Neural progenitor cell (in vitro differentiated cells): ENCODE data around the gene ODAD4. TPM values are rescaled to one million over a fixed set of nuclear protein-coding genes. Genes with fewer than 3 reads are reported as not detected.

Experiments used
- DNase-seq: peaks from one replicate; pipeline ENCODE4 v3.0.0-alpha.2; 2016; ENCODE audit warnings: low spot score
- H2AFZ ChIP-seq: fragments of 200-600 bp; sonication (generic); replicated peaks from 2 replicates; pipeline ENCODE4 v1.6.1; 2016; ENCODE audit warnings: antibody characterized with exemption
- H3F3A ChIP-seq: fragments of 200-600 bp; sonication (generic); 2 replicates; pipeline ENCODE4 v1.6.1; 2016; ENCODE audit warnings: antibody characterized with exemption, low read depth
- H3K27ac ChIP-seq: fragments of 200-600 bp; sonication (generic); 2 replicates; pipeline ENCODE4 v1.5.1; 2016; ENCODE audit warnings: mild to moderate bottlenecking
- H3K27me3 ChIP-seq: fragments of 200-600 bp; sonication (generic); 2 replicates; pipeline ENCODE4 v1.6.1; 2016; ENCODE audit warnings: mild to moderate bottlenecking, moderate library complexity
- H3K36me3 ChIP-seq: fragments of 200-600 bp; sonication (generic); 2 replicates; pipeline ENCODE4 v1.5.1; 2016
- H3K4me1 ChIP-seq: fragments of 200-600 bp; sonication (generic); 2 replicates; pipeline ENCODE4 v1.6.1; 2016; ENCODE audit warnings: mixed run types
- H3K4me2 ChIP-seq: fragments of 200-600 bp; sonication (generic); 2 replicates; pipeline ENCODE4 v1.6.1; 2016
- H3K4me3 ChIP-seq: fragments of 200-600 bp; sonication (generic); 2 replicates; pipeline ENCODE4 v1.5.1; 2016
- H3K79me2 ChIP-seq: fragments of 200-600 bp; sonication (generic); 2 replicates; pipeline ENCODE4 v1.6.1; 2016; ENCODE audit warnings: low read depth
- H3K9ac ChIP-seq: fragments of 200-600 bp; sonication (generic); 2 replicates; pipeline ENCODE4 v1.6.1; 2016
- H3K9me3 ChIP-seq: fragments of 200-600 bp; sonication (generic); 2 replicates; pipeline ENCODE4 v1.5.1; 2016; ENCODE audit warnings: low read depth
- H4K20me1 ChIP-seq: fragments of 200-600 bp; sonication (generic); 2 replicates; pipeline ENCODE4 v1.6.1; 2016; ENCODE audit warnings: low read depth
- H3K27ac Mint-ChIP-seq: 3 replicates; pipeline ENCODE4 v1.8.0; 2021; ENCODE audit warnings: mixed read lengths
- H3K27me3 Mint-ChIP-seq: 2 replicates; pipeline ENCODE4 v1.8.0; 2022; ENCODE audit warnings: low read depth, mild to moderate bottlenecking, inconsistent platforms, moderate library complexity, mixed read lengths; ENCODE audit not compliant: insufficient read depth
- H3K36me3 Mint-ChIP-seq: 3 replicates; pipeline ENCODE4 v1.8.0; 2021; ENCODE audit warnings: mixed read lengths
- H3K4me1 Mint-ChIP-seq: 3 replicates; pipeline ENCODE4 v1.8.0; 2021; ENCODE audit warnings: mixed read lengths
- H3K4me3 Mint-ChIP-seq: 3 replicates; pipeline ENCODE4 v1.8.0; 2021; ENCODE audit warnings: mild to moderate bottlenecking, moderate library complexity, mixed read lengths
- H3K9me3 Mint-ChIP-seq: 3 replicates; pipeline ENCODE4 v1.8.0; 2020; ENCODE audit warnings: mixed read lengths
- CTCF ChIP-seq: fragments of 200-600 bp; sonication (generic); IDR thresholded peaks from 2 replicates; pipeline ENCODE4 v1.5.1; 2017; ENCODE audit warnings: antibody characterized with exemption, mild to moderate bottlenecking
- EZH2 ChIP-seq: fragments of 200-600 bp; sonication (generic); IDR thresholded peaks from 2 replicates; pipeline ENCODE4 v1.6.1; 2017; ENCODE audit warnings: antibody characterized with exemption, mild to moderate bottlenecking, moderate library complexity
- EZH2phosphoT487 ChIP-seq: fragments of 200-600 bp; sonication (generic); IDR thresholded peaks from 2 replicates; pipeline ENCODE4 v1.6.1; 2017; ENCODE audit warnings: antibody characterized with exemption
- total RNA-seq: library from RNA; depleted of rRNA; stranded (reverse); fragments of >200 nt; gene quantifications from 2 replicates; pipeline ENCODE4 v1.2.3, GENCODE V29; 2015; ENCODE audit warnings: low replicate concordance

ODAD4 gene
- total RNA-seq, 1 donor from 2014 or later = 4.1 TPM

GRCh38 chr17:41942626-41943373, 12.4 kb downstream of the ODAD4 start:
- Histone ChIP-seq H3K4me1 (no peaks in the 10 kb centered on the region), H3K4me3 (no peak overlapping the region), H3K36me3 (no peaks in the 10 kb centered on the region), H3K9me3 (no peaks in the 10 kb centered on the region), H3K27ac (no peak overlapping the region), H3K4me2 (no peak overlapping the region), H4K20me1 (no peaks in the 10 kb centered on the region), H3F3A (no peaks in the 10 kb centered on the region), H3K79me2 (no peaks in the 10 kb centered on the region), H3K9ac (no peak overlapping the region), H2AFZ (no peak overlapping the region), H3K27me3 (no peaks in the 10 kb centered on the region)
- H3K4me1 Mint-ChIP-seq = peaks cover 8% of the 10 kb centered on the region
- DNase-seq = no peak
- H3K4me3 Mint-ChIP-seq = no peak overlapping the region
- H3K27me3 Mint-ChIP-seq = no peaks in the 10 kb centered on the region
- H3K9me3 Mint-ChIP-seq = no peaks in the 10 kb centered on the region
- peaks cover 3% of the 10 kb centered on the region for H3K36me3 Mint-ChIP-seq
- H3K27ac Mint-ChIP-seq = peak overlapping the region; percentile 13
- TF ChIP-seq CTCF = no peak
- TF ChIP-seq EZH2 = no peak
- TF ChIP-seq EZH2phosphoT487 = no peak

- H3K27ac Mint-ChIP-seq = peak overlapping the region; percentile 13
- no peaks in the 10 kb centered on the region for H3K27me3 ChIP-seq
- H3K79me2 ChIP-seq = no peaks in the 10 kb centered on the region
- H3K9ac ChIP-seq = no peak overlapping the region
- H3K36me3 ChIP-seq = no peaks in the 10 kb centered on the region
- TF ChIP-seq EZH2phosphoT487 (no peak), EZH2 (no peak), CTCF (no peak)
- no peak overlapping the region for H2AFZ ChIP-seq
- no peak overlapping the region for H3K27ac ChIP-seq
- no peaks in the 10 kb centered on the region for H3K9me3 Mint-ChIP-seq
- no peaks in the 10 kb centered on the region for H3F3A ChIP-seq
- no peaks in the 10 kb centered on the region for H3K4me1 ChIP-seq
- no peak overlapping the region for H3K4me2 ChIP-seq
- H3K9me3 ChIP-seq = no peaks in the 10 kb centered on the region
- H3K4me1 Mint-ChIP-seq = peaks cover 8% of the 10 kb centered on the region
- H3K4me3 Mint-ChIP-seq = no peak overlapping the region
- peaks cover 3% of the 10 kb centered on the region for H3K36me3 Mint-ChIP-seq
- no peak for DNase-seq
- no peak overlapping the region for H3K4me3 ChIP-seq
- no peaks in the 10 kb centered on the region for H3K27me3 Mint-ChIP-seq
- H4K20me1 ChIP-seq = no peaks in the 10 kb centered on the region
Measured at GRCh38 chr17:41943492-41943891, 13.1 kb downstream of the ODAD4 start.

GRCh38 chr17:41944943-41945342, 14.5 kb downstream of the ODAD4 start:
- DNase-seq = no peak
- Histone ChIP-seq H3K27me3 (no peaks in the 10 kb centered on the region), H3K9ac (no peak overlapping the region), H4K20me1 (no peaks in the 10 kb centered on the region), H3K79me2 (no peaks in the 10 kb centered on the region), H3K36me3 (no peaks in the 10 kb centered on the region), H3F3A (no peaks in the 10 kb centered on the region), H3K4me3 (no peak overlapping the region), H3K4me1 (no peaks in the 10 kb centered on the region), H3K4me2 (no peak overlapping the region), H2AFZ (no peak overlapping the region), H3K27ac (no peak overlapping the region), H3K9me3 (no peaks in the 10 kb centered on the region)
- Mint-ChIP-seq H3K27me3 (no peaks in the 10 kb centered on the region), H3K27ac (no peak overlapping the region), H3K4me1 (peaks cover 8% of the 10 kb centered on the region), H3K9me3 (no peaks in the 10 kb centered on the region), H3K36me3 (peaks cover 10% of the 10 kb centered on the region), H3K4me3 (no peak overlapping the region)
- TF ChIP-seq EZH2phosphoT487 = no peak
- no peak for TF ChIP-seq EZH2

- no peaks in the 10 kb centered on the region for H3F3A ChIP-seq
- peaks cover 13% of the 10 kb centered on the region for H3K36me3 Mint-ChIP-seq
- H3K27me3 ChIP-seq = no peaks in the 10 kb centered on the region
- H3K4me3 Mint-ChIP-seq = no peak overlapping the region
- TF ChIP-seq CTCF (no peak), EZH2phosphoT487 (no peak), EZH2 (no peak)
- no peaks in the 10 kb centered on the region for H3K9me3 ChIP-seq
- no peaks in the 10 kb centered on the region for H4K20me1 ChIP-seq
- no peak overlapping the region for H2AFZ ChIP-seq
- H3K4me1 Mint-ChIP-seq = no peaks in the 10 kb centered on the region
- H3K36me3 ChIP-seq = no peaks in the 10 kb centered on the region
- no peaks in the 10 kb centered on the region for H3K4me1 ChIP-seq
- DNase-seq = no peak
- H3K4me3 ChIP-seq = no peak overlapping the region
- no peaks in the 10 kb centered on the region for H3K79me2 ChIP-seq
- H3K4me2 ChIP-seq = no peak overlapping the region
- no peak overlapping the region for H3K9ac ChIP-seq
- no peaks in the 10 kb centered on the region for H3K27me3 Mint-ChIP-seq
- no peak overlapping the region for H3K27ac ChIP-seq
- H3K27ac Mint-ChIP-seq = no peak overlapping the region
- no peaks in the 10 kb centered on the region for H3K9me3 Mint-ChIP-seq
Measured at GRCh38 chr17:41948762-41949460, 18.5 kb downstream of the ODAD4 start.
